Measurements from ENCODE around the gene ABCC1. TPM values are rescaled to one million over a fixed set of nuclear protein-coding genes. Genes with fewer than 3 reads are reported as not detected.

Gene ABCC1
- total RNA-seq, 1 donor from 2014 or later, result 38.7 TPM

DNA sequence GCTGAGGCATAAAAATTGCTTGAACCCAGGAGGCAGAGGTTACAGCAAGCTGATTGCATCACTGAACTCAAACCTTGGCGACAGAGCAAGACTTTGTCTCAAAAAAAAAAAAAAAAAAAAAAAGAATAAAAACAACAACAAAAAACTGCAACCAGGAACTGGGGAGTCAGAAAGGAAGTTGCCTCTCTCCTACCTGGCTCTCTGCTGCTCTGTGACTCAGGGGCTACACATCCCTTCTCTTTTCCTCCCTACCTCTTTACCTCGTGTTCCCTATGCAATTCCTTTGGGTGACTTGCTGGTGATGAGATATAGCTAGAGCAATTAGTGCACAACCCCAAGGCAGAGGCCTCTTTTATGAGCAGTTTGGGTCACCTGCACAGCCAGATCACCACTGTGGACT, 95.9 kb downstream of the ABCC1 start:
- H3K27ac Mint-ChIP-seq (ENCODE audit: unreplicated experiment), result no peak overlapping the region
- TF ChIP-seq, protein P1, sequence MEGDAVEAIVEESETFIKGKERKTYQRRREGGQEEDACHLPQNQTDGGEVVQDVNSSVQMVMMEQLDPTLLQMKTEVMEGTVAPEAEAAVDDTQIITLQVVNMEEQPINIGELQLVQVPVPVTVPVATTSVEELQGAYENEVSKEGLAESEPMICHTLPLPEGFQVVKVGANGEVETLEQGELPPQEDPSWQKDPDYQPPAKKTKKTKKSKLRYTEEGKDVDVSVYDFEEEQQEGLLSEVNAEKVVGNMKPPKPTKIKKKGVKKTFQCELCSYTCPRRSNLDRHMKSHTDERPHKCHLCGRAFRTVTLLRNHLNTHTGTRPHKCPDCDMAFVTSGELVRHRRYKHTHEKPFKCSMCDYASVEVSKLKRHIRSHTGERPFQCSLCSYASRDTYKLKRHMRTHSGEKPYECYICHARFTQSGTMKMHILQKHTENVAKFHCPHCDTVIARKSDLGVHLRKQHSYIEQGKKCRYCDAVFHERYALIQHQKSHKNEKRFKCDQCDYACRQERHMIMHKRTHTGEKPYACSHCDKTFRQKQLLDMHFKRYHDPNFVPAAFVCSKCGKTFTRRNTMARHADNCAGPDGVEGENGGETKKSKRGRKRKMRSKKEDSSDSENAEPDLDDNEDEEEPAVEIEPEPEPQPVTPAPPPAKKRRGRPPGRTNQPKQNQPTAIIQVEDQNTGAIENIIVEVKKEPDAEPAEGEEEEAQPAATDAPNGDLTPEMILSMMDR (conservative IDR thresholded peaks at IDR 0.05), result no peak
- DNase-seq (ENCODE audit: low read depth, low spot score), result no peak
- H3K4me3 Mint-ChIP-seq, result no peak overlapping the region
- peaks cover 14% of the 10 kb centered on the region for H3K36me3 Mint-ChIP-seq (ENCODE audit: low read depth)
- H3K4me1 Mint-ChIP-seq, result no peaks in the 10 kb centered on the region
- no peaks in the 10 kb centered on the region for H3K9me3 Mint-ChIP-seq
- no peaks in the 10 kb centered on the region for H3K27me3 Mint-ChIP-seq (ENCODE audit: low read depth)

DNA sequence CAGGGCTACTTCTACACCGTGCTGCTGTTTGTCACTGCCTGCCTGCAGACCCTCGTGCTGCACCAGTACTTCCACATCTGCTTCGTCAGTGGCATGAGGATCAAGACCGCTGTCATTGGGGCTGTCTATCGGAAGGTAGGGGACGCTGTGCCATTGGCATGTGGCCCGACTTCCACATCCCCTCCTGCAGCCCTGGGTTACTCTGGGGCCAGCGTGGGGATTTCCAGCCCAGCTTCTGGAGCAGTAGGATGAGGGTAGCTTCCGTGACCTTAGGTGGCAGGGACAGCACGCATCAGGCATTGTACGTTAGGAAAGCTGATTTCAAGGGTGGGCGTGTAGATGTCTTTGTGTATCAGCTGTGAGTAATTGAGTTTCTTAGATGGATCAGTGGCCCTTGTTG, 96.5 kb downstream of the ABCC1 start:
- no peaks in the 10 kb centered on the region for H3K4me1 Mint-ChIP-seq
- H3K27ac Mint-ChIP-seq (ENCODE audit: unreplicated experiment), result peak overlapping the region; percentile 84
- no peak for DNase-seq (ENCODE audit: low read depth, low spot score)
- H3K9me3 Mint-ChIP-seq, result no peaks in the 10 kb centered on the region
- peaks cover 14% of the 10 kb centered on the region for H3K36me3 Mint-ChIP-seq (ENCODE audit: low read depth)
- no peaks in the 10 kb centered on the region for H3K27me3 Mint-ChIP-seq (ENCODE audit: low read depth)
- H3K4me3 Mint-ChIP-seq, result no peak overlapping the region
- TF ChIP-seq, protein P1 (conservative IDR thresholded peaks at IDR 0.05), result peak; percentile 19

DNA sequence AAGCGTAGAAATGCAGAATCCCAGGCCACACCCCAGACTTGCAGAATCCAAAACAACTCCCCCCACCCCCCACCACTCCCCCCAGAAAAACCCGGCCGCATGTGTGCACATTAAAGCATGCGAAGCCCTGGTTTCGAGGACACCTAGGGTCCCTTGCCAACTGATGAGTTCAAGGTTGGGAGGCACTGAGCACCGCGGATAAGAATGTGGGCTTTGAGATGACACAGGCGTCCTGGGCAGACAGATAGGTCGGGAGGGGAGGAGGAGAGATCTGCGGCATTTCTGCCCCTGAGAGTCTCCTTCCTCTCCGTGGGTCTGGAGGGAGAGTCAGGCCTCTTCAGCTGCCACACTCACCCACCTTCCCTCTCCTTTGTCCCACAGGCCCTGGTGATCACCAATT, 98.3 kb downstream of the ABCC1 start:
- Mint-ChIP-seq H3K36me3 (ENCODE audit: low read depth) (peaks cover 14% of the 10 kb centered on the region), H3K4me3 (no peak overlapping the region), H3K27ac (ENCODE audit: unreplicated experiment) (no peak overlapping the region), H3K27me3 (ENCODE audit: low read depth) (no peaks in the 10 kb centered on the region), H3K4me1 (no peaks in the 10 kb centered on the region), H3K9me3 (no peaks in the 10 kb centered on the region)
- DNase-seq (ENCODE audit: low read depth, low spot score), result no peak
- TF ChIP-seq, protein P1 (conservative IDR thresholded peaks at IDR 0.05), result no peak

DNA sequence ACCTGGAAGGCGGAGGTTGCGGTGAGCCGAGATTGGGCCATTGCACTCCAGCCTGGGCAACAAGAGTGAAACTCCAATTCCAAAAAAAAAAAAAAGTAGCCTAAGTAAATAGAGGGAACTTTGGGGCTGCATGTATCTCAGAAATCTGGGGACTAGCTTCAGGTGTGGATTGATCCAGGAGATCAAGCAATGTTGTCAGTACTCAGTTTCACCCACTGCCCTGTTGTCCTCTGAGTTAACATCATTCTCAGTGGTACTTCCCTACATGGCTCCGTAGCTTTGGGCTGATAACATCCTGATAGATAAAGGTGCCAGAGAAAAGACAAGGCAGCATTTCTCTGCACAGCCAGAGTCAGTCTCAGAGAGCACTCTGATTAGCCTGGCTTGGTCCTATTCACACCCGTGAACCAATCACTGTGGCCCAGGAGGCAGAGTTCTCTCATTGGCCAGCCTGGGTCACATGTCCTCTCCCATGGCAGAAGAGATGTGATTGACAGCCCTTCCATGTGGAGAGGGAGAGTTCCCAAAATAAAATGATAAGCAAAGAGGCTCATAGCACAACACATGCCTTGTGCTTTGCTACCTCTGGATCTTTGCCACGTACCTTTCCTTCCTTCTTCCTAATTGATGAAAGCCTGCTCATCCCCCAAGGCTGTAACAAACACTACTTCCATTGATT, 99.6 kb downstream of the ABCC1 start:
- H3K4me1 Mint-ChIP-seq, result no peaks in the 10 kb centered on the region

DNA sequence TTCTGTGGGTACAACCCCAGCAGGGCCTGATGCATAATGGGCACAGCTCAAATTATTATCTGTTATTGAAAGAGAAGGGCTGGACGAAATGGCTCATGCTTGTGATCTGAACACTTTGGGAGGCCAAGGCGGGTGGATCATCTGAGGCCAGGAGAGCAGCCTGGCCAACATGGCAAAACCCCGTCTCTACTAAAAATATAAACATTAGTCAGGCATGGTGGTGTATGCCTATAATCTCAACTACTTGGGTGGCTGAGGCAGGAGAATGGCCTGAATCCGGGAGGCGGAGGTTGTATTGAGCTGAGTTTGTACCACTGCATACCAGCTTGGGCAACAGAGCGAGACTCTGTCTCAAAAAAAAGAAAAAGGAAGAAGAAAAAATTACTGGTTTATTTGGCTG, 100.7 kb downstream of the ABCC1 start:
- no peak for DNase-seq (ENCODE audit: low read depth, low spot score)
- no peak overlapping the region for H3K4me3 Mint-ChIP-seq
- H3K27ac Mint-ChIP-seq (ENCODE audit: unreplicated experiment), result peak overlapping the region; percentile 67
- TF ChIP-seq, protein P1 (conservative IDR thresholded peaks at IDR 0.05), result no peak
- no peaks in the 10 kb centered on the region for H3K27me3 Mint-ChIP-seq (ENCODE audit: low read depth)
- no peaks in the 10 kb centered on the region for H3K9me3 Mint-ChIP-seq
- no peaks in the 10 kb centered on the region for H3K4me1 Mint-ChIP-seq
- peaks cover 14% of the 10 kb centered on the region for H3K36me3 Mint-ChIP-seq (ENCODE audit: low read depth)

More for the DNA sequence above, 99.6 kb downstream of the ABCC1 start:
- H3K4me3 Mint-ChIP-seq, result no peak overlapping the region
- H3K27ac Mint-ChIP-seq (ENCODE audit: unreplicated experiment), result no peak overlapping the region
- H3K27me3 Mint-ChIP-seq (ENCODE audit: low read depth), result no peaks in the 10 kb centered on the region
- TF ChIP-seq, protein P1 (conservative IDR thresholded peaks at IDR 0.05), result no peak
- DNase-seq (ENCODE audit: low read depth, low spot score), result no peak
- no peaks in the 10 kb centered on the region for H3K9me3 Mint-ChIP-seq
- peaks cover 14% of the 10 kb centered on the region for H3K36me3 Mint-ChIP-seq (ENCODE audit: low read depth)

All from neural crest cell (in vitro differentiated cells).